ENCODE measurements around the gene PCDH1. TPM values are rescaled to one million over a fixed set of nuclear protein-coding genes. Genes with fewer than 3 reads are reported as not detected.

PCDH1 gene
- polyA plus RNA-seq, 4 donors: 15.7 to 43.9 (median 24.8) TPM

DNA sequence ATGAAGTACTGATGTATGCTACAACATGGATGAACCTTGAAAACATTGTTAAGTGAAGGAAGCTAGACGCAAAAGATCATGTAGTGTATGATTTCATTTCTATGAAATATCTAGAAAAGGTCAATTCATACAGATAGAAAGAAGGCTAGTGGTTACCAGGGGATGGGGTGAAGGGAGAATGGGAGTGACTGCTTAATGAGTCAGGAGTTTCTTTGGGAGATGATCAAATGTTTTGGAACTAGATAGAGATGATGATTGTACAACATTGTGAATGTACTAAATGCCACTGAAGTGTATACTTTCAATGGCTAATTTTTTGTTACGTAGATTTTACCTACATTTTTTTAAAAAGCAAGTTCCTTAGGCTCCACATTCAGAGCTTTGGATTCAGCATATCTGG, 30.6 kb upstream of the PCDH1 start:
- no peak overlapping the region for H3K4me3 ChIP-seq (ENCODE audit: low read depth in 1 of 3, low read length in 3 of 3)
- FAIRE-seq: no peak
- H3K4me1 ChIP-seq (ENCODE audit: control insufficient read depth in 3 of 3, insufficient read depth in 2 of 3, low read depth in 1 of 3, low read length in 2 of 3): peaks cover 0 to 3% (median 0%) of the 10 kb centered on the region in 3 donors
- peaks cover 0 to 11% (median 0%) of the 10 kb centered on the region in 3 donors for H3K27me3 ChIP-seq (ENCODE audit: control insufficient read depth in 3 of 3, insufficient read depth in 3 of 3, low read length in 3 of 3)
- DNase-seq: no peak
- no peaks in the 10 kb centered on the region for H3K9me3 ChIP-seq (ENCODE audit: control insufficient read depth in 2 of 2, insufficient read depth in 1 of 2, low read depth in 1 of 2, low read length in 1 of 2)
- no peak overlapping the region for H3K27ac ChIP-seq (ENCODE audit: low read depth in 1 of 3, low read length in 2 of 3)
- WGBS, 3 donors: 89 to 94% (median 92%) methylated on average over 2 of the region's 2 CpGs
- H3K36me3 ChIP-seq (ENCODE audit: control insufficient read depth in 3 of 3, insufficient read depth in 2 of 3, low read depth in 1 of 3, low read length in 3 of 3): no peaks in the 10 kb centered on the region

GRCh38 chr5:141906972-141907371, 28.8 kb upstream of the PCDH1 start:
- H3K36me3 ChIP-seq (ENCODE audit: control insufficient read depth in 3 of 3, insufficient read depth in 2 of 3, low read depth in 1 of 3, low read length in 3 of 3): no peaks in the 10 kb centered on the region
- FAIRE-seq: no peak

DNA sequence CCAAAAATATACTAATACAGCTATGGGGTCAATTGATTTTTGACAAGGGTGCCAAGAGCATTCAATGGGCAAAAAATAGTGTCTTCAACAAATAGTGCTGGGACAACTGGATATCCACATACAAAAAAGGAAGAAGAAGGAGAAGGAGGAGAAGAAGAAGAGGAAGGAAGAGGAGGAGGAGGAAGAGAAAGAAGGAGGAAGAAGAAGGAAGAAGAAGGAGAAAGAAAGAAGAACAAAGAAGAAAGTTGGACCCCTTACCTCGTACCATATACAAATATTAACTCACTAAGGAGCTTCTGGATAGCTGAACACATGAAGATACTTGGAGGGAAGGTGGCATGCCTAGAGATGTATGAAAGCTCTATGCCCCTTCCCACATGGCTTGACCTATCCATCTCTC, 28.3 kb upstream of the PCDH1 start:
- no peak for DNase-seq
- no peak overlapping the region for H3K27ac ChIP-seq (ENCODE audit: low read depth in 1 of 3, low read length in 2 of 3)
- H3K4me1 ChIP-seq (ENCODE audit: control insufficient read depth in 3 of 3, insufficient read depth in 2 of 3, low read depth in 1 of 3, low read length in 2 of 3): no peaks in the 10 kb centered on the region
- WGBS, 3 donors: 39 to 83% (median 48%) methylated on average over 1 of the region's 1 CpG
- H3K36me3 ChIP-seq (ENCODE audit: control insufficient read depth in 3 of 3, insufficient read depth in 2 of 3, low read depth in 1 of 3, low read length in 3 of 3): no peaks in the 10 kb centered on the region
- FAIRE-seq: no peak
- H3K27me3 ChIP-seq (ENCODE audit: control insufficient read depth in 3 of 3, insufficient read depth in 3 of 3, low read length in 3 of 3): peaks cover 0 to 2% (median 0%) of the 10 kb centered on the region in 3 donors
- no peak overlapping the region for H3K4me3 ChIP-seq (ENCODE audit: low read depth in 1 of 3, low read length in 3 of 3)
- H3K9me3 ChIP-seq (ENCODE audit: control insufficient read depth in 2 of 2, insufficient read depth in 1 of 2, low read depth in 1 of 2, low read length in 1 of 2): no peaks in the 10 kb centered on the region

More at GRCh38 chr5:141906972-141907371, 28.8 kb upstream of the PCDH1 start:
- WGBS, 3 donors: 0% methylated on average over 1 of the region's 1 CpG
- H3K27ac ChIP-seq (ENCODE audit: low read depth in 1 of 3, low read length in 2 of 3): no peak overlapping the region
- H3K9me3 ChIP-seq (ENCODE audit: control insufficient read depth in 2 of 2, insufficient read depth in 1 of 2, low read depth in 1 of 2, low read length in 1 of 2): no peaks in the 10 kb centered on the region
- no peaks in the 10 kb centered on the region for H3K4me1 ChIP-seq (ENCODE audit: control insufficient read depth in 3 of 3, insufficient read depth in 2 of 3, low read depth in 1 of 3, low read length in 2 of 3)
- H3K27me3 ChIP-seq (ENCODE audit: control insufficient read depth in 3 of 3, insufficient read depth in 3 of 3, low read length in 3 of 3): no peaks in the 10 kb centered on the region
- H3K4me3 ChIP-seq (ENCODE audit: low read depth in 1 of 3, low read length in 3 of 3): no peak overlapping the region
- no peak for DNase-seq

DNA sequence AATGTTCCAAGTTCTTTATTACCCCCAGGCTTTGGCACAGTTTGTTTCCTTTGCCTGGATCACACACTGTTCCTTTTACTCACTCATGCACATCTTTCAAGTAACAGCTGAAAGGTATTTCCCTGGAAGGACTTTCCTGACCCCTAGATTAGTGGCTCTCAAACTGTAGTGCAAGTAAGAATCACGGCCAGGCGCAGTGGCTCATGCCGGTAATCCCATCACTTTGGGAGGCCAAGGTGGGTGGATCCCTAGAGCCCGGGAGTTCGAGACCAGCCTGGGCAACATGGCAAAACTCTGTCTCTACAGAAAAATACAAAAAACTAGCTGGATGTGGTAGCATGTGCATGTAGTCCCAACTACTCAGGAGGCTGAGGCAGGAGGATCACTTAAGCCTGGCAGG, 26.3 kb upstream of the PCDH1 start:
- WGBS, 3 donors: 83 to 89% (median 86%) methylated on average over 5 of the region's 5 CpGs
- H3K9me3 ChIP-seq (ENCODE audit: control insufficient read depth in 2 of 2, insufficient read depth in 1 of 2, low read depth in 1 of 2, low read length in 1 of 2): no peaks in the 10 kb centered on the region
- H3K4me1 ChIP-seq (ENCODE audit: control insufficient read depth in 3 of 3, insufficient read depth in 2 of 3, low read depth in 1 of 3, low read length in 2 of 3): no peaks in the 10 kb centered on the region
- H3K36me3 ChIP-seq (ENCODE audit: control insufficient read depth in 3 of 3, insufficient read depth in 2 of 3, low read depth in 1 of 3, low read length in 3 of 3): no peaks in the 10 kb centered on the region
- H3K4me3 ChIP-seq (ENCODE audit: low read depth in 1 of 3, low read length in 3 of 3): no peak overlapping the region
- FAIRE-seq (no peak), DNase-seq (no peak)
- H3K27ac ChIP-seq (ENCODE audit: low read depth in 1 of 3, low read length in 2 of 3): no peak overlapping the region
- H3K27me3 ChIP-seq (ENCODE audit: control insufficient read depth in 3 of 3, insufficient read depth in 3 of 3, low read length in 3 of 3): peaks cover 0 to 2% (median 0%) of the 10 kb centered on the region in 3 donors

GRCh38 chr5:141903261-141903660, 25.1 kb upstream of the PCDH1 start:
- FAIRE-seq: no peak
- Histone ChIP-seq H3K27me3 (ENCODE audit: control insufficient read depth in 3 of 3, insufficient read depth in 3 of 3, low read length in 3 of 3) (peaks cover 0 to 2% (median 0%) of the 10 kb centered on the region in 3 donors), H3K4me3 (ENCODE audit: low read depth in 1 of 3, low read length in 3 of 3) (no peak overlapping the region), H3K27ac (ENCODE audit: low read depth in 1 of 3, low read length in 2 of 3) (no peak overlapping the region), H3K36me3 (ENCODE audit: control insufficient read depth in 3 of 3, insufficient read depth in 2 of 3, low read depth in 1 of 3, low read length in 3 of 3) (no peaks in the 10 kb centered on the region), H3K9me3 (ENCODE audit: control insufficient read depth in 2 of 2, insufficient read depth in 1 of 2, low read depth in 1 of 2, low read length in 1 of 2) (no peaks in the 10 kb centered on the region), H3K4me1 (ENCODE audit: control insufficient read depth in 3 of 3, insufficient read depth in 2 of 3, low read depth in 1 of 3, low read length in 2 of 3) (no peaks in the 10 kb centered on the region)
- 74 to 80% (median 78%) methylated on average over 4 of the region's 4 CpGs for WGBS, 3 donors
- no peak for DNase-seq

DNA sequence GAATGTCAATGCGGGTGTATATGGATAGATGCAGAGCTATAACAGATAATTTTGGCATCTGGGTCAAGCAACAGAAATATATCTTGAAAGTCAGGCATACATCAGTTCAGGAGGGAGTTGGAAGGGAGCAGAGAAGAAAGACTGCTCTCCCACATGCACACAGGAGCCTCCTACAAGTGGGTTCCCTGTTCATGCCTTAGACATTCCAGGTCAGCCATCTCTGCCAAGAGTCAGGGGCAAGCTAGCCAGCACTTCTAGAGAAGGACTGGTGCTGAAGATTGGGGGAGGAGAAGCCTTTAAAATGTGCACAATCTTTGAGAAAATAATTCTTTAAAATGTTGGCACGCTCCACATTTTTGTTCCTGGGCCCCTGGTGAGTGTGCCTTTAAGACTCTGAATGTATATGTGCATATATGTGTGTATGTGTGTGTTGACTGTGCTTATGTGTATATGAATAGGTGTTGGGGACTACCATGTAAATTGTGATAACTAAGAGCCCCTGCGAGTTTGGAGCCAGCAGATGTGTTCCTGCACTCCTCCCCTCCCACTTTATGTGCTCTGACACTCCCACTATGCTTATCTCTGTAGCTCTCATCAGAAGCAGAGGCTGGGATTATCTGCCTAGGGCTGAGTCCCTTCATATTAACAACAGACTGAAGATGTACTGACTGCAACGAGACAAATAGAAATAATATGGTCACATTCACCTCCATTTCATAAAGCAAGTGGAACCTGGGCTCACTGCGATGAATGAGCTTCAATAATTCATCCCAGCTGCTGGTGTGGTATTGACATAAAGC, 24.0 kb upstream of the PCDH1 start:
- Histone ChIP-seq H3K36me3 (ENCODE audit: control insufficient read depth in 3 of 3, insufficient read depth in 2 of 3, low read depth in 1 of 3, low read length in 3 of 3) (no peaks in the 10 kb centered on the region), H3K27me3 (ENCODE audit: control insufficient read depth in 3 of 3, insufficient read depth in 3 of 3, low read length in 3 of 3) (peaks cover 0 to 2% (median 0%) of the 10 kb centered on the region in 3 donors), H3K4me3 (ENCODE audit: low read depth in 1 of 3, low read length in 3 of 3) (no peak overlapping the region), H3K4me1 (ENCODE audit: control insufficient read depth in 3 of 3, insufficient read depth in 2 of 3, low read depth in 1 of 3, low read length in 2 of 3) (no peaks in the 10 kb centered on the region), H3K9me3 (ENCODE audit: control insufficient read depth in 2 of 2, insufficient read depth in 1 of 2, low read depth in 1 of 2, low read length in 1 of 2) (no peaks in the 10 kb centered on the region), H3K27ac (ENCODE audit: low read depth in 1 of 3, low read length in 2 of 3) (no peak overlapping the region)
- DNase-seq (no peak), FAIRE-seq (no peak)
- WGBS, 3 donors: 56 to 62% (median 57%) methylated on average over 5 of the region's 5 CpGs

GRCh38 chr5:141898448-141899049, 20.3 kb upstream of the PCDH1 start:
- WGBS, 3 donors: 76 to 79% (median 79%) methylated on average over 2 of the region's 2 CpGs
- no peaks in the 10 kb centered on the region for H3K9me3 ChIP-seq (ENCODE audit: control insufficient read depth in 2 of 2, insufficient read depth in 1 of 2, low read depth in 1 of 2, low read length in 1 of 2)
- FAIRE-seq (no peak), DNase-seq (no peak)
- no peak overlapping the region for H3K27ac ChIP-seq (ENCODE audit: low read depth in 1 of 3, low read length in 2 of 3)
- H3K36me3 ChIP-seq (ENCODE audit: control insufficient read depth in 3 of 3, insufficient read depth in 2 of 3, low read depth in 1 of 3, low read length in 3 of 3): no peaks in the 10 kb centered on the region
- peaks cover 0 to 2% (median 0%) of the 10 kb centered on the region in 3 donors for H3K27me3 ChIP-seq (ENCODE audit: control insufficient read depth in 3 of 3, insufficient read depth in 3 of 3, low read length in 3 of 3)
- no peaks in the 10 kb centered on the region for H3K4me1 ChIP-seq (ENCODE audit: control insufficient read depth in 3 of 3, insufficient read depth in 2 of 3, low read depth in 1 of 3, low read length in 2 of 3)
- H3K4me3 ChIP-seq (ENCODE audit: low read depth in 1 of 3, low read length in 3 of 3): no peak overlapping the region

- Histone ChIP-seq H3K27me3 (ENCODE audit: control insufficient read depth in 3 of 3, insufficient read depth in 3 of 3, low read length in 3 of 3) (peaks cover 0 to 2% (median 0%) of the 10 kb centered on the region in 3 donors), H3K9me3 (ENCODE audit: control insufficient read depth in 2 of 2, insufficient read depth in 1 of 2, low read depth in 1 of 2, low read length in 1 of 2) (no peaks in the 10 kb centered on the region), H3K36me3 (ENCODE audit: control insufficient read depth in 3 of 3, insufficient read depth in 2 of 3, low read depth in 1 of 3, low read length in 3 of 3) (no peaks in the 10 kb centered on the region), H3K27ac (ENCODE audit: low read depth in 1 of 3, low read length in 2 of 3) (no peak overlapping the region), H3K4me3 (ENCODE audit: low read depth in 1 of 3, low read length in 3 of 3) (no peak overlapping the region), H3K4me1 (ENCODE audit: control insufficient read depth in 3 of 3, insufficient read depth in 2 of 3, low read depth in 1 of 3, low read length in 2 of 3) (no peaks in the 10 kb centered on the region)
- 91 to 95% (median 92%) methylated on average over 4 of the region's 4 CpGs for WGBS, 3 donors
- FAIRE-seq: no peak
- no peak for DNase-seq
These were observed 19.2 kb upstream of the PCDH1 start for GRCh38 chr5:141897425-141897824.
